Mesenteric fat pad (tissue), 1 donor: ENCODE results near the gene CCDC9. TPM values are rescaled to one million over a fixed set of nuclear protein-coding genes. Genes with fewer than 3 reads are reported as not detected.
"Not testable (repeated sequence)": the region's sequence is repeated elsewhere in the genome, so short reads cannot be mapped to it uniquely, and the experiment has no call there.

ENCODE experiments used
- DNase-seq: peaks from one replicate; pipeline ENCODE4 v3.0.0-alpha.2; 2020; ENCODE audit warnings: low spot score
- total RNA-seq: library from RNA; stranded (reverse); fragmentation: NEBNext Ultra II Directional; extraction: Animal tissue kit (Norgen Biotek cat#: 25700); gene quantifications from one replicate; pipeline ENCODE4 v1.2.1, GENCODE V29; 2021
- donor health status: DM: yes; HTN: yes; CAD: no.

CCDC9 gene
- total RNA-seq, 1 donor from 2014 or later = 27.3 TPM

DNA sequence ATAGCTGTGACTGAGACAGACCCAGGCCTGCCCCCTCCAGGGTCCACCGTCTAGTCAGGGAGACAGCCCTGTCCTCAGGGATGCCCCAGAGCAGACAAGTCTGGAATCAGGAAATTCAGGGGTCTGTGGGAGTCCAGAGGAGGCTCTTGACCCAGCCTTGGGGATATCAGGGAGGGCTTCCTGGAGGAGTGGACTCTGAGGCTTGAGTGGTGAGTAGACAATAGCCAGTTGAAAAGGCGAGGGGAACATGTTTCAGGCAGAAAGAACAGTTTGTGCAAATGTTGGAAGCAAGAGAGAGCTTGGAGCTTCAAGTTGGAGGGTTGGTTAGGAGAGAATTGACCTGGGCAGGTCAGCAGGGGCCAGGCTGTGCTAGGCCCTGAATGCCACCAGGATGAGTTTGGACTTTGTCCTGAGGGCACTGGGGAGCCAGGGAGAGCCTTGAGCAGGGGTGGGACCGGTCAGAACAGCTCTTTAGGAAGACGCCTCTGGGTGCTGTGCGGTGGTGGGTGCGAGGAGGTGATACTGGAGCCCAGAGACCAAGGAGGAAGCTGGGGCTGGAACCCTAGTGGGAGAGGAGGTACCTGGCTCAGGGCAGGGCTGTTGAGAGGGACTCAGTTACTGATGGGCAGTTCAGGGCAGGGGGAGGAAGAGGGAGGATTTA is 2.7 kb downstream of the CCDC9 start:
- no peak for DNase-seq

DNA sequence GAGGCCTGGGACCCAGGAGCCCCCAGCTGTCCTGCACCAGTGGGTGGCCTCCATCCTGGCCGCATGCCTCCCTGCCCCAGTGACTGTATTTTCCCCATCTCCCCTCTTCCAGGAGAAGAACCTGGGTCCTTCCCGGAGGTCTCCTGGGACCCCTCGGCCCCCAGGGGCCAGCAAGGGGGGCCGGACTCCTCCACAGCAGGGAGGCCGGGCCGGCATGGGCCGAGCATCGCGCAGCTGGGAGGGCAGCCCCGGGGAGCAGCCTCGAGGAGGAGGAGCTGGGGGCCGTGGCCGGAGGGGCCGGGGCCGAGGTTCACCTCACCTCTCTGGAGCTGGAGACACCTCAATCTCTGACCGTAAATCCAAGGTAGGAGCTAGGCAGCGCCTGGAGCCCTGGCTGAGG is 4.2 kb downstream of the CCDC9 start:
- DNase-seq = no peak

DNA sequence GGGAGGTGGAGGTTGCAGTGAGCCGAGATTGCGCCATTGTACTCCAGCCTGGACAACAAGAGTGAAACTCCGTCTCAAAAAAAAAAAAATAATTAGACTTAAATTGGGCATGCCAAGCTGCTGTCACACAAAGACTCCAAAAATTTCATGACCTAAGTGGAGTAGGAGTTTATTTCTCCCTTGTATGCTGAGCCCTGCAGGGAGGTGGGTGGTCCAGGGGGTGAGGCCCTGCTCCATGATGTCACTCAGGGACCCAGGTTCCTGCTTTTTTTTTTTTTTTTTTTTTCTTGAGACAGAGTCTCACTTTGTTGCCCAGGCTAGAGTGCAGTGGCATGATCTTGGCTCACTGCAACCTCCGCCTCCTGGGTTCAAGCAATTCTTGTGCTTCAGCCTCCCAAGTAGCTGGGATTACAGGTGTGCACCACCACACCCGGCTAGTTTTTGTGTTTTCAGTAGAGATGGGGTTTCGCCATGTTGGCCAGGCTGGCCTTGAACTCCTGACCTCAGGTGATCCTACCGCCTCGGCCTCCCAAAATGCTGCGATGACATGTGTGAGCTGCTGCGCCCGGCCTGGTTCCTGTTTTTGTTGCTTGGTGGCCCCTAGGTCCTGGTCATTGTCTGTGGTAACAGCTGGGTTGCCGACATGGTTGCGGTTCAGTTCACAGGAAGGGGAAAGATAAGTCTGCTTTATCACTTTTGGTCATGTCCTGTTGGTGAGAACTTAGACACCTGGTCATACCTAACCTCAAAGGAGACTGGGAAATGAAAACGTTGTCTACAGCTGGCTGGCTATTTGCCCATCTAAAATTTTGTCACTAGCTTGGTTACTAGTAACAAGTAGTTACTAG is 5.8 kb downstream of the CCDC9 start:
- not testable (repeated sequence) for DNase-seq

DNA sequence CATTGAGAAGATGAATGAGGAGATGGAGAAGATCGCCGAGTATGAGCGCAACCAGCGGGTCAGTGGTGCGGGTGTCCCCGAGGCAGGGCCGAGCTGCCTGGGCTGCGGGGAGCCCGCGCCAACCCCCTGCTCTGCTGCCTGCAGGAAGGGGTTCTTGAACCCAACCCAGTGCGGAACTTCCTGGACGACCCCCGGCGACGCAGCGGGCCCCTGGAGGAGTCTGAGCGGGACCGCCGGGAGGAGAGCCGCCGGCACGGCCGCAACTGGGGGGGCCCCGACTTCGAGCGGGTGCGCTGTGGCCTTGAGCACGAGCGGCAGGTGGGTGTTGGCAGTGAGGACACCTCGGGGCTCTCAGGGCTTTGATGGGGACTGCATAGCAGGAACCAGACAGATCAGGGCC is 8.3 kb downstream of the CCDC9 start:
- no peak for DNase-seq

DNA sequence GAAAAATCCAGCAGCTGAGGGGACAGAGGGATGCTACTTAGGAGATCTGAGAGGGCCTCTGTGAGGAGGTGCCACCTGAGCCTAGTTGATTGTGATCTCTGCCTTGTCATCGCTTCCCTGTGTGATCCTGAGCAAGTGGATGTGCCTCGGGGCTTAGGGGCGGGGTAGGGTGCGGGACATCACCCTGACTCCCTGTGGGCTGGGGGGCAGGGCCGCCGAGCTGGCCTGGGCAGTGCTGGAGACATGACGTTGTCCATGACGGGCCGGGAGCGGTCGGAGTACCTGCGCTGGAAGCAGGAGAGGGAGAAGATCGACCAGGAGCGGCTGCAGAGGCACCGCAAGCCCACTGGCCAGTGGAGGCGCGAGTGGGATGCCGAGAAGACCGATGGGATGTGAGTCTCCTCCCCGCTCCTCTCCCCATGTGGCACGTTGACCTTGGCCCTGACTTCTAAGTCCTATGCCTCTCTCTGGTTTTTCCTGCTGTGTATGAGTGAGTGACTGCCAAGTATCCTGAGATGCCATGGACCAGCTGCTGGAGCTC is 10.1 kb downstream of the CCDC9 start:
- no peak for DNase-seq

DNA sequence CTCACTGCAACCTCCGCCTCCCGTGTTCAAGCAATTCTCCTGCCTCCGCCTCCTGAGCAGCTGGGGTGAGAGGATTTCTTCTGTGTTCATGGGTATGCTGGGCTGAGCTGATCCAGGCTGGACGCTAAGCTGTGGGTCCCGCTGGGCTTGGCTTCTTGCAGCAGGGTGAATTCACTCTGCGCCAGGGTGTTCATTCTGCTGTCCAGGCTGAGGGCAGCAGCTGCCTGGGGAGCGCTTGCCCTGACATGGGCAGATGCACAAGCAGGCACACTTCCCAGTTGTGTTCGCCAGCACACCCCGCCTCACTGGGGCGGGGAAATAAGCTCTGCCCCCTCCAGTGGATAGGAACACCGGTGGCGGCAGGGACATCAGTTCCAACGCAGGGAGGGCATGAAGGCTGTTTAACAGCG is 11.0 kb downstream of the CCDC9 start:
- DNase-seq = no peak

DNA sequence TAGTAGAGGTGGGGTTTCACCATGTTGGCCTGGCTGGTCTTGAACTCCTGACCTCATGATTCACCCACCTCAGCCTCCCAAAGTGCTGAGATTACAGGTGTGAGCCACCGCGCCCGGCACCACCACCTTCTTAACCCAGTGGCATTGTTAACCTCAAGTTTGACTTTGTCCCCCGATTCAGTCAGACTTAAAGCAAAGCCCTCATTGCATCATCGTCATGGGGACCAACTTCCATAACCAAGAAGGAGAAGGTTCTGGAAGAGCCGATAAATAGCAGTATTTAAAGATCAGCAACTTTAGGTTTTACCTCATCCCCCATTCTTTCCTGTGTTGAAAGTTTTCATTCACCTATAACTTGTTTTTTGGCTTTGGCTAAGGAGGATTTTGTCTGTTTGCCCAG is 11.7 kb downstream of the CCDC9 start:
- DNase-seq = no peak

DNA sequence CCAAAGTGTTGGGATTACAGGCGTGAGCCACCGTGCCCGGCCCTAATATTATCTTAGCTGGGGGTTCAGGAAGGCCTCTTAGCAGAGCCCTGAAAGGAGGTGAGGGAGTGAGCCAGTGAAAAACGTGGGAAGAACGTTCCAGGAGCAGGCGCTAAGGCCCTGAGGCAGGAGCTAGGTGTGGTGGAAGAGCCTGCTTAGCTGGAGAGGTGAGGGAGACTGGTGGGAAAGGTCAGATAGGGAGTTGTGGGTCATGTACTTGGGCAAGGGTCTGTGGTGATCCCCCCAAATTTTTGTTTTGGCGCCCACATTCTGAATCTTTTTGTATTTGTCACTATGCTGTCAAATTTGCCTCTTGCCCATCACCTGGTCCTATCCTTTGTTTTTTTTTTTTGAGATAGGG is 13.3 kb downstream of the CCDC9 start:
- no peak for DNase-seq

DNA sequence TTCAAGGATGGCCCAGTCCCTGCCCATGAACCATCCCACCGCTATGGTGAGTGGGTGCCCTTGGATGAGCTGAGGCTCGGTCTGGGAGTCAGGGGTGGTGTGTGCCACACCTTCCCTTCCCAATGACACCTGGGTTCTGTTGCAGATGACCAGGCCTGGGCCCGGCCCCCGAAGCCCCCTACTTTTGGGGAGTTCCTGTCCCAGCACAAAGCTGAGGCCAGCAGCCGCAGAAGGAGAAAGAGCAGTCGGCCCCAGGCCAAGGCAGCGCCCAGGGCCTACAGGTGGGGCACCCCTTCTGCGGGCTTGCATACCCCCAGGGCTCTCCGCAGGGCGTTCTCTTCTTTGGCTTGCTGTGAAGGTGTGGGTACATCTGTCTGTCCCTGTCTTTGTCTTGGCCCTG is 14.1 kb downstream of the CCDC9 start:
- DNase-seq = no peak

DNA sequence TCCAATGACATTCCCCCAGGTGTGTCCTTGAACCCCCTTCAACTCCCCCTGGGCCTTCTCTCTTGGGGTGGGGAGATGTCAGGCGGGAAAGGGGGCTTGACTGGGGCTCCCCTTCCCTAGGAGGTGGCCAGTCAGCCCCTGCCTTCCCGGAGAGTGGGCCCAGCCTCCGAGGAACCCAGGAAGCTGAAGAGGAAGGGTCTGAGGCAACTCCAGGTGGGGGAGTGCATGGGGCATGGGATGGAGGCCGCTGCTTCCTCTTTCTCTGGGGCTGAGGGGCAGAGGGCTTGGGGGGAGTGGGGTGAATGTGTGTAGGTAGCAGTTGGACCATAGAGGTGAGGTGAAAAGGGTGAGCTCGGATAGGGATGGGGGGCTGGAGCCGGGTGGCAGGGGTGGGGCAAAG is 15.6 kb downstream of the CCDC9 start:
- DNase-seq = no peak

DNA sequence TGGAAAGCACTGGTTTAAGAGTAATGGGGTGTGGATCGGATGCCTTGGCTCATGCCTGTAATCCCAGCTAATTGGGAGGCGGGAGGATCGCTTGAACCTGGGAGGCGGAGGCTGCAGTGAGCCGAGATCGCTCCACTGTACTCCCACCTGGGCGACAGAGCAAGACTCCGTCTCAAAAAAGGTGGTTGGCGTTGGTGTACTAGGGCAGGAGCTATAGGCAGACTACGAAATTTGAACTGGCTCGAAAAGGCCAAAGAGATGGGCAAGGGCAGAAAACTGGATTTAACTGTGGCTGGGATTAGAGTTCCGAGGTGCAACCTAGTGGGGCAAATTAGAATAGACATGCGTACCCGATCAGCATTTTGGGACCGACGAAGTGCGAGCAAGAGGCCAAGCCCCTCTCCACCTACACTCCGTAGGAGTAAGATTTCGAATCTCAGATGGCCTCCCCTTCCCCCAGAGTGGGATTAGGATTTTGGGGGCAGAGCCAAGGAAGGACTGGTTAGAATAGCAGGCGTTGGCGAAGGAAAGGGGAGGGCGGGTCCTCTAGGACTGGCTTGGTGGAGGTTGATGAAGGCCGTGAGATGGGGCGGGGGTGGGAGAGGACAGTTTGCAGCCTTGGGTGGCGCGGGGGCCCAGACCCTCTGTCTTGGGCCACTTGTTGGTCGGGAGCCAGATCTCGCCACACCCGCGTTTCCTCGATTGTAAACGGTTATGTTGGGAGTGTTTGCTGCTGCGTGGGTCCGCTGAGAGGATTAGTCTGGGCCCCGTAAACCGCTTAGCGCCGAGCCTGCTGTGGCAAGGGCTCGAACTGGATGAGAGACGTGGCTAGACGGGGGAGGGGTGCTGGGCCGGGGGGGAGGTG is 16.4 kb downstream of the CCDC9 start:
- no peak for DNase-seq

DNA sequence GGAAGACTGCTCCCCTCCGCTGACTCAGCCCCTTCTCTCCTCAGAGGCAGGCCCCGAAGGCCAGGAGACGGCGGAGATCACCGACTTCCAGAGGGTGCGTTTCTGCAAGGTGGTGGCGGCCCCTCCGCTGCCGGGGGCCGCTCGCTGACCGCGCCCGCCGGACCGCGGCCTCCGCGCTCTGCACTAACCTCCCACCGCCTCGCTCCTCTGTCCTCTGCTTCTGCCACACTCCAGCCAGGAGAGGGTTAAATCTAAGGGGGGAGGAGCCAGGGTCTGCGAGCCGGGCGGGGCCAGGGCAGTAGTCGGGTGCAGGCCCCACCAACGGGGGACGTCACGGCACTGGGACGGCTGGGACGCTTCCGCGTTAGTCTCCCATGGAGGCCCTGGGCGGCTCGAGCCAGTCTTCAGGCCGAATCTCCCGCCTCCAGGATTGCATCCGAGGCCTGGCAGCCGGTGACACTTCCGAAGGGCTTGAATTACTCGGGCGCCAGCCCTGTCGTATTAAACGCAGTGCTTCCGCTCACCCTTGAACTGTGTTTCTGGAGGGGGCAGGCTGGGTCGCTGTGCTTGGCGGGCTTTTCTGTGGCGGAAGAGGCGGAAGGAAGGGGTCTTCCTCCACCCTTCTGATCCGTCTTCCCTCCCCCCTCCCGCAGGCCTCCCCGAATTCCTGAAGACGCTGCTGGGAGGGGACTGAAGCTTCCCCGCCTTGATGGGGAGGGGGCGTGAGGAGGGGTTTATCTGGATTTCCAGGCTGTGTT is 17.2 kb downstream of the CCDC9 start:
- DNase-seq = peak; percentile 98

DNA sequence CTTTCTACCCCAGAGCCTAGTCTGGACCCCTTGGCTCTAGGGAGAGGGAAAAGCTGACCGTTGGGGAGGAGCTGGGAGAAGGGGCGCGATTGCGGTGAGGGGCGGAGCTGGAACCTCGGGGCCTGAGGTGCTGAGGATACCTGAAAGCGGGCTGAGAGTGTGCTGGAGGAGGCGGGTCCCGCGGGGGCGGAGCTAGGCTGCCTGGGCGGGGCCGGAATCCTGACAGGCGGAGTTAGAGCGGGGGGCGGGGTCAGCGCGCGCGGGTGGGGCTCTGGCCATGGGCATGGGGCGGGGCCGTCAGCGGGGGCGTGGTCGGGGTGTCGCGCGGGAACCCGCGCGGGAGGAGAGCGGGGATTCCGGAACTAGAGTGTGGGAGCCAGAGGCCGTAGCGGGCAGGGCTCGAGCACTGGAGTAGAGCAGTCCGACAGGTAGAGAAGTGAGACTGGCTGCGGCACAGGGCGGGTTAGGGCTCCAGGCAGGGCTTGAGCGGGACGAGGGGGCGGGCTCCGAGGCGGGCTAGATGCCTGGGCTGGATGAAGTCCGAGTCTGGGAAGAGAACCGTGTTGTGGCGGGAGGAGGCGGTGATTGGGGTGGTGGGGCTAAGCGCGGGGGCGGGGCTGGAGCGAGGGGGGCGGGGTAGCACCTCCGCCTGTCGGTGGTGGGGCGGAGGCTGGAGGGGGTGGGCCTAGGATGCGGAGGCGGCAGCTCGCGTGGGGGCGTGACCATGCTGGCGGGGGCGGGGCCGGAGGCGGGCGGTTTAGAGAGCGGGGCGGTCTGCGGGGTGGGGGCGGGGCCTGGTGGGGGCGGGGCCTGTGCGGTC is 18.0 kb downstream of the CCDC9 start, which contains the start of gene INAFM1:
Gene INAFM1, plus strand, starts transcription at position 815 of the 820 bp plus-strand sequence. CDS start 35 bp downstream, outside the sequence.
- DNase-seq = peak; percentile 100

DNA sequence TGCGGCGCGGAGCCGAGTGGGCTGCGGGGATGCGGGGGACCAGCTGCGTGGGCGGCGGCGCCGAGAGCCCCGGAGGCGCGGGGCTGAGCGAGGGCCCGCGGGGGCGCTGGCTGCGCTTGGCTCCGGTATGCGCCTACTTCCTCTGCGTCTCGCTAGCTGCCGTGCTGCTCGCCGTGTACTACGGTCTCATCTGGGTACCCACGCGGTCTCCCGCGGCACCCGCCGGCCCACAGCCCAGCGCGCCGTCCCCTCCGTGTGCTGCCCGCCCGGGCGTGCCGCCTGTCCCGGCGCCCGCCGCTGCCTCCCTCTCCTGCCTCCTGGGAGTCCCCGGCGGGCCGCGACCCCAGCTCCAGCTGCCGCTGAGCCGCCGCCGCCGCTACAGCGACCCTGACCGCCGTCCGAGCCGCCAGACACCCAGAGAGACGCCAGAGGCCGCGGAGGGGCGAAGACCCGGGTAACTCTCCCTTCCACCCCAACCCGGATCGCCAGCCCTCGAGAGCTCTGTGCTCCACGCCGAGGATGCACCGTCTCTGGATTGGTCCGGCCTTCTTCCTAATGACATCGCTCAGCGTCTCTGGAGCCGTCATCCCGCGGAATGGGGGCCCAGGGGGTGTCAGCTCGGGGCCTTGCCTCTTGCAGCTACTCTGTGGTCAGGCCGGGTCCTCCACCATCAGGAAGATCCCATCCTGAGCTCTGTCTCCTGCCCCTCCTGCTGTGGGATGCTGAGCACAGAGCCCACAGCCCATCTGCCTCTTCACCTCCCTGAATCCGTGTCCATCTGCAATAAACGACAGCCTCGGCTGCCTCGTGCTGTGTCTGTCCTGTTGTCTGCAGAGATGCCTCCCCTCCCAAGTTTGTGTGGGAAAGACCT is 18.8 kb downstream of the CCDC9 start:
- DNase-seq = peak; percentile 92

DNA sequence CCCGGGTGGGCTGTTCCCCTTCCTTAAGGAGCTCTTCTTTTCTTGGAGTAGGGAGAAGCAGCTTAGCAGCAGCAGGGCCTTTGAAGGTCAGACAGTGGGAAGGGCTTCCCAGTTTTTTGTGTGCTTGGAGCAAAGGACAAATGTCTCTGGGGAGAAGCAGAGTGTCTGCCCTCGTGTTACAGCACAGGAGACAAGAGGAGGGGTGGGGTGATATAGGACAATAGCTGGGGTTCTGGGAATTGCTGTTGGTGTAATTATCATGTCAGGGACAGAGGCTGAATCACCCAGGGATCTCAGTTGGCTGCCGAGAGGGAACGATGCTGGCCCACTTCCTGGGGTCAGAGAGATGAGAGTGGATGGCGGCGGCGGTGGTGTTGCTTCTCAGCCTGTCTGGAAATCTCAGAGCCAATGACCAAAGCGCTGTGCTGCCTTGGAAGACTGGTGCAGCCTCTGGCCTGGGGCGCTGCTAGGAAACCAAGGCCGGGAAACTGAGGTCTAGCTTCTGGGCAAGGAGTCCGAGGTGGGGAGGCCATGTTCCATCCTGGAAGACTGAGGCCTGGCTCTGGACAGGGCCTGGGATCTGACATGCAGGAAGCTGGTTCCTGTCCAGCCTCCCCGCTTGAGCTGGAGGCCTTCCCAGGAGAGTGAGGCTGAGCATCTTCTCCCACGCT is 19.6 kb downstream of the CCDC9 start:
- no peak for DNase-seq

DNA sequence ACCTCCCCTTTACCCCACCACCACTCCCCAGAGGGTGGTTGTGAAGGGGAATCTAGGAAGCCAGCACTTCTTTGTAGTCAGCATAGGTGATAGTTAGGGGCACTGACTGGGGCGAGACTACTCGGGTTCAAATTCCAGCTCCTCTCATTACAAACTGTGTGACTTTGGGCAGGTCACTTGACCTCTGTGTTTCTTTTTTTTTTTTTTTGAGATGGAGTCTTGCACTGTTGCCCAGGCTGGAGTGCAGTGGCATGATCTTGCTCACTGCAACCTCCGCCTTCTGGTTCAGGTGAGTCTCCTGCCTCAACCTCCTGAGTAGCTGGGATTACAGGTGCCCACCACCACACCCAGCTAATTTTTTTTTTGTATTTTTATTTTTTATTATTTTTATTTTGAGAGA is 20.2 kb downstream of the CCDC9 start:
- not testable (repeated sequence) for DNase-seq

DNA sequence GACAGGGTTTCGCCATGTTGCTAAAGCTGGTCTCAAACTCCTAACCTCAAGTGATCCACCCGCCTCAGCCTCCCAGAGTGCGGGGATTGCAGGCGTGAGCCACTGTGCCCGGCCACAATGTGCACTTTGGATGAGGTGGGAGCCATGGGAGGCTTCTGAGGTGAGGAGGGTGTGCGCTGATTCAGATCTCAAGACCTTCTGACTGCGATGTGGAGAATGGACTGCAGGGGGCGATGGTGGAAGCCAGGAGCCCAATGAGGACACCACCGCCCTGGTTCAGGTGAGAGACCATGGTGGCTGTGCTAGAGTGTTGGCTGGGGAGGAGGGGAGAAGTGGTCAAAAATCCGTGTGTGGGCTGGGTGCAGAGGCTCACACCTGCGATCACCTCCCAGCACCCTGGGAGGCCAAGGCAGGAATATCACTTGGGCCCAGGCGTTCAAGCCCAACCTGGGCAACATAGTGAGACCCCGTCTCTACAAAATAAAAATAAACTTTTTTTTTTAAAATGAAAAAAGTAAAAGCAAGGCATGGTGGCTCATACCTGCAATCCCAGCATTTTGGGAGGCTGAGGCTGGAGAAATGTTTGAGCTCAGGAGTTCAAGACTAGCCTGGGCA is 24.0 kb downstream of the CCDC9 start:
- no peak for DNase-seq
